DOHH2 (cell line): ENCODE data around the gene ESAM.

Experiments
- H3F3A ChIP-seq: fragments of 200-600 bp; sonication (generic), shearing (Covaris generic); 2 replicates; pipeline ENCODE4 v1.6.0; 2016; ENCODE audit warnings: antibody characterized with exemption, mild to moderate bottlenecking; ENCODE audit not compliant: control insufficient read depth, insufficient read depth
- H3K27ac ChIP-seq: fragments of 200-600 bp; sonication (generic); 2 replicates; pipeline ENCODE4 v1.5.1; 2014; ENCODE audit warnings: low read depth, mild to moderate bottlenecking, low read length, moderate library complexity
- H3K27me3 ChIP-seq: fragments of 200-600 bp; sonication (generic); 2 replicates; pipeline ENCODE4 v1.6.1; 2014; ENCODE audit warnings: mild to moderate bottlenecking, low read length, mixed read lengths; ENCODE audit not compliant: control insufficient read depth
- H3K36me3 ChIP-seq: fragments of 200-600 bp; sonication (generic); 2 replicates; pipeline ENCODE4 v1.6.1; 2014; ENCODE audit warnings: mild to moderate bottlenecking, low read length, moderate library complexity, mixed read lengths; ENCODE audit not compliant: control insufficient read depth
- H3K4me1 ChIP-seq: fragments of 200-600 bp; sonication (generic); 2 replicates; pipeline ENCODE4 v1.6.1; 2014; ENCODE audit warnings: mild to moderate bottlenecking, low read length, mixed read lengths; ENCODE audit not compliant: control insufficient read depth
- H3K4me2 ChIP-seq: fragments of 200-600 bp; sonication (generic); 2 replicates; pipeline ENCODE4 v1.6.0; 2014; ENCODE audit warnings: mild to moderate bottlenecking, low read length, moderate library complexity
- H3K4me3 ChIP-seq: fragments of 200-600 bp; sonication (generic); 2 replicates; pipeline ENCODE4 v1.5.1; 2014; ENCODE audit warnings: mild to moderate bottlenecking, low read length, mixed read lengths
- H3K79me2 ChIP-seq: fragments of 200-600 bp; sonication (generic); 2 replicates; pipeline ENCODE4 v1.6.1; 2014; ENCODE audit warnings: mild to moderate bottlenecking, low read length, mixed read lengths; ENCODE audit not compliant: control insufficient read depth
- H3K9me2 ChIP-seq: fragments of 200-600 bp; sonication (generic); replicated peaks from 2 replicates; pipeline ENCODE4 v1.6.1; 2014; ENCODE audit warnings: mild to moderate bottlenecking, low read length, mixed read lengths; ENCODE audit not compliant: control insufficient read depth
- H3K9me3 ChIP-seq: fragments of 200-600 bp; sonication (generic); 2 replicates; pipeline ENCODE4 v1.6.1; 2014; ENCODE audit warnings: antibody characterized with exemption, low read length, mixed read lengths; ENCODE audit not compliant: control insufficient read depth, insufficient read depth
- H4K20me1 ChIP-seq: fragments of 200-600 bp; sonication (generic); 2 replicates; pipeline ENCODE4 v1.6.0; 2014; ENCODE audit warnings: low read depth, mild to moderate bottlenecking, antibody characterized with exemption, low read length, moderate library complexity; ENCODE audit not compliant: control insufficient read depth, insufficient read depth
- CTCF ChIP-seq: fragments of 200-600 bp; sonication (generic); IDR thresholded peaks from one replicate; pipeline ENCODE4 v1.5.1; 2014; ENCODE audit warnings: antibody characterized with exemption, mild to moderate bottlenecking, low read depth, low read length; ENCODE audit not compliant: poor library complexity, severe bottlenecking
- EZH2phosphoT487 ChIP-seq: fragments of 200-600 bp; sonication (generic); IDR thresholded peaks from 2 replicates; pipeline ENCODE4 v1.6.1; 2017; ENCODE audit warnings: borderline replicate concordance, mild to moderate bottlenecking, antibody characterized with exemption, low read length, moderate library complexity, mixed read lengths

Gene ESAM

GRCh38 chr11:124798991-124799347 is 36.9 kb upstream of the ESAM start:
- H3K27ac ChIP-seq = 0 out of 2 replicates have a peak overlapping the region, but pooled peaks have one; percentile 78
- peak overlapping the region; percentile 80 for H3K4me2 ChIP-seq
- peaks cover 6% of the 10 kb centered on the region; the same call in 1 of the 2 replicates for H4K20me1 ChIP-seq
- peaks cover 66% of the 10 kb centered on the region for H3K79me2 ChIP-seq
- no peaks in the 10 kb centered on the region for H3K9me3 ChIP-seq
- H3K36me3 ChIP-seq = peaks cover 4% of the 10 kb centered on the region
- TF ChIP-seq CTCF (no peak), EZH2phosphoT487 (no peak)
- H3F3A ChIP-seq = peaks cover 2% of the 10 kb centered on the region; the same call in 1 of the 2 replicates
- no peaks in the 10 kb centered on the region for H3K27me3 ChIP-seq
- peak overlapping the region; percentile 94 for H3K4me3 ChIP-seq
- H3K9me2 ChIP-seq = no peaks in the 10 kb centered on the region
- peaks cover 30% of the 10 kb centered on the region for H3K4me1 ChIP-seq

GRCh38 chr11:124796312-124796711 is 34.2 kb upstream of the ESAM start:
- Histone ChIP-seq H3K27ac (no peak overlapping the region), H3K9me3 (no peaks in the 10 kb centered on the region), H3K4me2 (no peak overlapping the region), H3K79me2 (peaks cover 93% of the 10 kb centered on the region), H3K9me2 (no peaks in the 10 kb centered on the region), H4K20me1 (peaks cover 23% of the 10 kb centered on the region), H3K4me3 (no peak overlapping the region), H3K27me3 (no peaks in the 10 kb centered on the region), H3F3A (peaks cover 2% of the 10 kb centered on the region; the same call in 1 of the 2 replicates), H3K36me3 (peaks cover 4% of the 10 kb centered on the region), H3K4me1 (peaks cover 41% of the 10 kb centered on the region)
- TF ChIP-seq EZH2phosphoT487 = no peak
- no peak for TF ChIP-seq CTCF

GRCh38 chr11:124793466-124794278 is 31.6 kb upstream of the ESAM start:
- no peak overlapping the region for H3K4me3 ChIP-seq
- no peaks in the 10 kb centered on the region for H3K27me3 ChIP-seq
- no peak overlapping the region for H3K4me2 ChIP-seq
- H3K79me2 ChIP-seq = peaks cover 98% of the 10 kb centered on the region
- no peaks in the 10 kb centered on the region for H3K9me3 ChIP-seq
- peaks cover 33% of the 10 kb centered on the region for H4K20me1 ChIP-seq
- peaks cover 30% of the 10 kb centered on the region for H3K4me1 ChIP-seq
- H3K9me2 ChIP-seq = no peaks in the 10 kb centered on the region
- peaks cover 2% of the 10 kb centered on the region; the same call in 1 of the 2 replicates for H3F3A ChIP-seq
- TF ChIP-seq CTCF (peak; percentile 75), EZH2phosphoT487 (no peak)
- H3K36me3 ChIP-seq = no peaks in the 10 kb centered on the region
- no peak overlapping the region for H3K27ac ChIP-seq
